Endothelial cell (in vitro differentiated cells): ENCODE measurements around the gene MAMDC4. TPM values are rescaled to one million over a fixed set of nuclear protein-coding genes. Genes with fewer than 3 reads are reported as not detected.

Experiments
- DNase-seq: peaks from one replicate; pipeline ENCODE4 v3.0.0; 2021; ENCODE audit warnings: low spot score
- H3K27ac Mint-ChIP-seq: one replicate; pipeline ENCODE4 v1.8.0; 2021; ENCODE audit warnings: mixed read lengths, inconsistent platforms; ENCODE audit not compliant: unreplicated experiment
- H3K27me3 Mint-ChIP-seq: one replicate; pipeline ENCODE4 v1.8.0; 2021; ENCODE audit warnings: mild to moderate bottlenecking, moderate library complexity, mixed read lengths, inconsistent platforms; ENCODE audit not compliant: unreplicated experiment
- H3K36me3 Mint-ChIP-seq: one replicate; pipeline ENCODE4 v1.8.0; 2021; ENCODE audit warnings: mild to moderate bottlenecking, low read depth, mixed read lengths, inconsistent platforms; ENCODE audit not compliant: unreplicated experiment
- H3K4me1 Mint-ChIP-seq: one replicate; pipeline ENCODE4 v1.8.0; 2021; ENCODE audit warnings: mild to moderate bottlenecking, mixed read lengths, inconsistent platforms; ENCODE audit not compliant: unreplicated experiment
- H3K4me3 Mint-ChIP-seq: one replicate; pipeline ENCODE4 v1.8.0; 2021; ENCODE audit warnings: mild to moderate bottlenecking, mixed read lengths, inconsistent platforms; ENCODE audit not compliant: unreplicated experiment
- H3K9me3 Mint-ChIP-seq: one replicate; pipeline ENCODE4 v1.8.0; 2021; ENCODE audit warnings: mixed read lengths, inconsistent platforms; ENCODE audit not compliant: unreplicated experiment
- total RNA-seq: library from RNA; stranded (reverse); fragmentation: NEBNext Ultra II Directional; extraction: Animal tissue kit (Norgen Biotek cat#: 25700); gene quantifications from one replicate; pipeline ENCODE4 v1.2.1, GENCODE V29; 2021; ENCODE audit not compliant: unreplicated experiment
- TF ChIP-seq, protein P1 (sequence below): fragments of 200-600 bp; sonication (generic); IDR thresholded peaks from one replicate; pipeline ENCODE4 v1.5.0; 2021; ENCODE audit warnings: antibody characterized with exemption; ENCODE audit not compliant: unreplicated experiment

MAMDC4 gene
- total RNA-seq, 1 donor from 2014 or later, result 10.0 TPM

GRCh38 chr9:136821826-136822544 lies 30.2 kb upstream of the MAMDC4 start:
- no peaks in the 10 kb centered on the region for H3K9me3 Mint-ChIP-seq
- TF ChIP-seq, protein P1, sequence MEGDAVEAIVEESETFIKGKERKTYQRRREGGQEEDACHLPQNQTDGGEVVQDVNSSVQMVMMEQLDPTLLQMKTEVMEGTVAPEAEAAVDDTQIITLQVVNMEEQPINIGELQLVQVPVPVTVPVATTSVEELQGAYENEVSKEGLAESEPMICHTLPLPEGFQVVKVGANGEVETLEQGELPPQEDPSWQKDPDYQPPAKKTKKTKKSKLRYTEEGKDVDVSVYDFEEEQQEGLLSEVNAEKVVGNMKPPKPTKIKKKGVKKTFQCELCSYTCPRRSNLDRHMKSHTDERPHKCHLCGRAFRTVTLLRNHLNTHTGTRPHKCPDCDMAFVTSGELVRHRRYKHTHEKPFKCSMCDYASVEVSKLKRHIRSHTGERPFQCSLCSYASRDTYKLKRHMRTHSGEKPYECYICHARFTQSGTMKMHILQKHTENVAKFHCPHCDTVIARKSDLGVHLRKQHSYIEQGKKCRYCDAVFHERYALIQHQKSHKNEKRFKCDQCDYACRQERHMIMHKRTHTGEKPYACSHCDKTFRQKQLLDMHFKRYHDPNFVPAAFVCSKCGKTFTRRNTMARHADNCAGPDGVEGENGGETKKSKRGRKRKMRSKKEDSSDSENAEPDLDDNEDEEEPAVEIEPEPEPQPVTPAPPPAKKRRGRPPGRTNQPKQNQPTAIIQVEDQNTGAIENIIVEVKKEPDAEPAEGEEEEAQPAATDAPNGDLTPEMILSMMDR, result no peak
- peaks cover 7% of the 10 kb centered on the region for H3K4me1 Mint-ChIP-seq
- DNase-seq, result no peak
- peaks cover 10% of the 10 kb centered on the region for H3K27me3 Mint-ChIP-seq
- peaks cover 7% of the 10 kb centered on the region for H3K36me3 Mint-ChIP-seq
- no peak overlapping the region for H3K27ac Mint-ChIP-seq
- H3K4me3 Mint-ChIP-seq, result no peak overlapping the region

DNA sequence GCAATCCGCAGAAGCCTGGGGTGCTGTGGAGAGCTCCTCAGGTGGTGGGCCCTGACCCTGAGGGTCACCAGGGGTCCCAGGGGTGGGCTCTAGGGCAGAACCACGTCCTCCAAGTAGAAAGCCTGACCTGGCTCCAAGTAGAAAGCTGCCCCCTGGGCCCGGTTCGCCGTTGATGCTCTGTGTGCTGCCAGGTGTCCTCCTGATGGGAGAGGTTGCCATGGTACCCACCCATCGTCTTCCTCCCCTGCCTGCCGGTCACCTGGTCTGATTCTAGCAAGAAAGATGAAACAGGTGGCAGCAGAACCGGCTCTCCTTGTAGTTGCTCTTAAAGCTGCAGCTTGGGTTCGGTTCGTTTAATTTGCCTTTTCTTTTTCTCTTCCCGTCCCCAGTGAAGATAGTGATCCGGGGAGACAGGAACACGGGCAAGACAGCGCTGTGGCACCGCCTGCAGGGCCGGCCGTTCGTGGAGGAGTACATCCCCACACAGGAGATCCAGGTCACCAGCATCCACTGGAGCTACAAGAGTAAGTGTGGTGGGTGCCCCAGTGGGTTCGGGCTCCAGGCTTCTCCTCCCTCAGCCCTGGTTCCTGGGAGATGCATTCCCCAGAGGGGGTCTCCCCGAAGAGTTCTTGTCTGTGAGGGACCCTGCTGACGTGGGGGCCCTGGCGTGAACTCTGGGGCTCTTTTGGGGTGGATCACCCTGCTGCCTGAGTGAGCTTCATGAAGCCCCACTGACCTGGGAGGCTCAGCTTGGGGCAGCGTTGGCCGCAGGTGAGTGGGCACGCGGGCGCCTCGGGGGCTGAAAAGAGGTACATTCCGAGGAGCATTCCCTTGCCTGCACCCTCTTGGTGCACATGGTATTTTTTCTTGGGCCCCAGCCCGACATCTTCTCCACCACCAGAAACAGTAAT lies 28.8 kb upstream of the MAMDC4 start:
- Mint-ChIP-seq H3K9me3 (no peaks in the 10 kb centered on the region), H3K4me1 (peaks cover 7% of the 10 kb centered on the region), H3K27ac (no peak overlapping the region), H3K27me3 (peaks cover 10% of the 10 kb centered on the region), H3K4me3 (no peak overlapping the region), H3K36me3 (peaks cover 5% of the 10 kb centered on the region)
- TF ChIP-seq, protein P1, result no peak
- no peak for DNase-seq

GRCh38 chr9:136824496-136825225 lies 27.5 kb upstream of the MAMDC4 start:
- no peak overlapping the region for H3K27ac Mint-ChIP-seq
- H3K27me3 Mint-ChIP-seq, result peaks cover 9% of the 10 kb centered on the region
- TF ChIP-seq, protein P1, result no peak
- H3K4me3 Mint-ChIP-seq, result no peak overlapping the region
- peaks cover 7% of the 10 kb centered on the region for H3K4me1 Mint-ChIP-seq
- no peaks in the 10 kb centered on the region for H3K9me3 Mint-ChIP-seq
- DNase-seq, result no peak
- H3K36me3 Mint-ChIP-seq, result peaks cover 5% of the 10 kb centered on the region

GRCh38 chr9:136825295-136826187 lies 26.6 kb upstream of the MAMDC4 start:
- Mint-ChIP-seq H3K27ac (no peak overlapping the region), H3K4me3 (no peak overlapping the region), H3K36me3 (peaks cover 4% of the 10 kb centered on the region), H3K9me3 (no peaks in the 10 kb centered on the region), H3K27me3 (peaks cover 7% of the 10 kb centered on the region), H3K4me1 (peaks cover 6% of the 10 kb centered on the region)
- TF ChIP-seq, protein P1, result no peak
- DNase-seq, result no peak
